ENCODE data around the gene CACNA1B.
"Not testable (repeated sequence)": the region's sequence is repeated elsewhere in the genome, so short reads cannot be mapped to it uniquely, and the experiment has no call there.

CACNA1B gene

DNA sequence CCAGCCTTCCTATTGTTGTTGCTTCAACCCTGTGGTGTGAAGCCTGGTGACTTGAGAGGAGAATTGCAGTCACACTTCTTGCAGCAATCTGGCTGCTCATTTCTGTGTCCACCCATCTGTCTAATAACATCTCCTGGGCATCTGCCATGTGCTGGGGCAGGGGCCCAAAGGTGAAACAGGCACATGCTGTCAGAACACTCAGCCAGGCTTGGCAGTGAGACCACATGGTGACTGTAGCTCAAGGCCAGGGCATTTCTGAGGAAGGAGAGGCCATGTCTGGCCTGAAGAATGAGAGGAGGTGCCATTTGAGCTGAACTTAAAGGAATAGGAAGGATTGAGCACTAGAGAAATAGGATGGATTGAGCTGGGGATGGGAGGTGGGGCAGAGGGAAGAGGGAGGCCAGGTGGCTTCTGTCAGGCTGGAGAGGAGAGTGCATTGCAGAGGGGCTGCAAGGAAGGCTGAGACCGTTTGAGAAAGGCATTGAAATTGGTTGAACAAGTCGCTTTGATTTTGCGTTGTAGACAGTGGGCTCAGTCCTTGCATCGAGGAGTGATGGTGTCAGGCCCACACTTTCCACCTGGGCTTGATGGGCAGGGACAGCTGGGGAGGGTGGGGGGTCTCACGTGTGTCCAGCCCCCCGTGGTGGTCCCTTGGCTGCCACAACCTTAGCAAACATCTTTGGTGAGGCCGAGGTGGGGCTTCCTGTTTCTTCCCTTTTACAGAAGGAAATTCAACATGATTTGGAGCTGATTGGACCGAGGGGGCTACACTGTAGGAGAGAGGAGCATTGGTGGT is 222.4 kb downstream of the CACNA1B start:
- no peak for DNase-seq (ENCODE audit: low read depth)

DNA sequence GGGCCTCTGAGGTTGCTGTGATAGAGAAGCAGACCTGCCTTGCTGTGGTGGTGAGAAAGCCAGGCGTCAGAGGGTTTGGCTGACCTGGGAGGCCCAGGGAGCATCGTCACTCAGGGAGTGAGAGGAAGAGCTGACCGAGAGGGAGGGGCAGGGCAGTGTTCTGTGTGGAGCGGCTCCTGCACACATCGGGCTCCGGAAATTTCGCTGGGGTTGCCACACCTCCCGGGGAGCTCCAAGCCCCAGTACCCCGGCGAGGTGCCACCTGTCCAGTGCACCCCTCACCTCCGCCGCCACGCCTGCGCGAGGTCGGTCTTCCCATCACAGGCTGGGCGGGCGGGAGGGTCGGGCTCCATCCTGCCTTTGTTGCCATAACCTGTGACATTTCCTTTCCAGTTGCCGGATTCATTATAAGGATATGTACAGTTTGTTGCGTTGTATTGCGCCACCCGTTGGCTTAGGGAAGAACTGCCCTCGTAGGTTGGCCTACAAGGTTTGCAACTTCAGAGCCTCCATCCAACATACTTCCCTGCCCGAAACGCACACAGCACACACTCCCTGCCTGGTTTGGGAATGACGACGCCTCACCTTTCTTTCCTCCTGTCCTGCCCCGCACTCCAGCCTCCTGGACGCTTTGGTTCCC is 223.2 kb downstream of the CACNA1B start:
- no peak for DNase-seq (ENCODE audit: low read depth)

DNA sequence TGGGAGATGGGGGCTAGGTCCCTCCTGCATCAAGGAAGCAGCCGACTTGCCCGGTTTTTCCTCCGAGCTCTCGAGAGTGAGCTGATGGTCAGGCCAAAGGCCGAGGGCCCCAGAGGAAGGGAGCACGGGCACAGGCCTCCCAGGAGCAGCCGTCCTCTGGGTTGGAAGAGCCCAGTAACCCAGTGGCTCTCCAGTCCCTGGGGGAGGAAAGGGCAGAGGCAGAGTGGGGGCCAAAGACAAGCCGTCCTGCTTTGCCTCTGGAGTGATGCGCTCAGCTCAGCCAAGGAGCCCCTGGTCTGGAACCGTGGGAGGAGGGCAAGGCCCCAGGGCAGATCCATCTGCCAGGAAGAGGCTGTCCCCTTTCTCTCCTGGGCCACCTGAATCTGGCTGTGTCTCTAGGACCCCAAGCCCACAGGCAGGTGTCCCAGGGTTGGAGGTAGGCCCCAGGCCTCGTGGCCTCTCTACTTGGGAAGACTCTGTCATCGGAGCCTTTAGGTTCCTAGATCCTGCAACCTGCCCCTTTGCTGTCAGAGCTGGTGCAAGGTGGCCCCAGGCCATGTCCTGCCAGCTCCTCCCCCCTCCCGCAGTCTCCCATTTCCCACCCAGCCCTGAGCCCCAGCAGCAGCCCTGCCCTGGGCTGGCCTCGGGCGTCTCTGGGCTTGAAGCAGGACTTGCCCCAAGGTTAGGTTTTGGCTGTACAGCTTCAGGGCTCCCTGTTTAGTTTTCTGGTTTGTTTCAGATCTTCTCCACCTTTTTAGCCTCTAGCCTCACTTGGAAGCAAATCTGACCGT is 224.1 kb downstream of the CACNA1B start:
- DNase-seq (ENCODE audit: low read depth) = no peak

DNA sequence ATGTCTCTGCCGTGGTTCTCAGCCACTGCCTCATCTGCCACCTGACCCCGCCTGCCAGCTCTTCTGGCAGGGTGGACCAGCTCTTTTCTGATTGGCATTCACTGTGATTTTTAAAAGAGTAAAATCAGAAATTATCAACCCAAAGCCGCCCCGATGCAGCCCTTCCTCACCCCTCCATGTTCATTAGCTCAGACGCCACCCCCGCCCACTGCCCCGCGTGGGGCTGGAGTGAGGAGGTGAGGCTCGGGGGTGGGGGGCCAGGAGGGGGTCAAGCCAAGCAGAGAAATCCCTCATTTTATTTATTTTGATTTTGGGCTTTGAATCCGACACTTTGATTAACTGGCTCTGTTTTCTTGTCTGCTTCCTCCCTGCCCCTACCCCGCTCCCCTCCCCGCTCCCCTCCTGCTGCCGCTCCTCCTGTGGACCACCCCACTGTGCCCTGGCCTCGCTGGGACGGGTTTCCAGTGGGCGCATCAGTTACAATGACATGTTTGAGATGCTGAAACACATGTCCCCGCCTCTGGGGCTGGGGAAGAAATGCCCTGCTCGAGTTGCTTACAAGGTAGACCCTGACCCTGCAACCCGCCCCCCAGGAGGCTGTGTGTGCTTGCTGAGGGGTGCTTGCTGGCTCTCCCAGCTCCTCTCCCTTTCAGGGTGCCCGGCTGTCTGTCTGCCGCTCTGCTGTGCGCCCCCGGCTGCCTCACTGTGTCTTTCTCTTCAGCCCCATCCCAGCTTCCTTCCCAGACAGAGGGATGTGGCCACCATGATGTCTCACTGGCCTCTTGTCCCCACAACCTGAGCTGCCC is 224.9 kb downstream of the CACNA1B start:
- no peak for DNase-seq (ENCODE audit: low read depth)

- no peak for DNase-seq (ENCODE audit: low read depth)
Observed at GRCh38 chr9:138103111-138103848, 225.7 kb downstream of the CACNA1B start.

DNA sequence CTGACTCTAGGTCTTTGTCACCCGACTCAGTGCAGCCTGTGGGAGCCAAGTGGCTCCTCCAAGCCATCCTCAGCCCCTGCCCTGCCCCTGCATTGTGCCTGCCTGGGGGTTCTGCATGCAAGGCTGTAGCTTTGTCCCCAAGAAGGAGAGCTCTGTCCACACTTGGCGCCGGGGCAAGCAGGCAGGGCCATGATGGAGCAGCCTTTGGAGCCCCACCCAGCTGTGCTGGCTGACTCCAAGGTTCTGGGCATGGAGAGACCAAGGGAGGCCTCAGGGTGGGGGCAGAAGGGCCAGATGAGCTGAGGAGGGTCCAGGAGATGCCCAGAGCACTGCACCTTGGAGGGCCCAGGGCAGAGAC is 226.2 kb downstream of the CACNA1B start:
- no peak for DNase-seq (ENCODE audit: low read depth)

GRCh38 chr9:138104251-138105122 is 226.9 kb downstream of the CACNA1B start:
- no peak for DNase-seq (ENCODE audit: low read depth)

GRCh38 chr9:138105123-138105415 is 227.5 kb downstream of the CACNA1B start:
- DNase-seq (ENCODE audit: low read depth) = no peak

- no peak for DNase-seq (ENCODE audit: low read depth)
Observed at GRCh38 chr9:138105561-138106505, 228.3 kb downstream of the CACNA1B start.

DNA sequence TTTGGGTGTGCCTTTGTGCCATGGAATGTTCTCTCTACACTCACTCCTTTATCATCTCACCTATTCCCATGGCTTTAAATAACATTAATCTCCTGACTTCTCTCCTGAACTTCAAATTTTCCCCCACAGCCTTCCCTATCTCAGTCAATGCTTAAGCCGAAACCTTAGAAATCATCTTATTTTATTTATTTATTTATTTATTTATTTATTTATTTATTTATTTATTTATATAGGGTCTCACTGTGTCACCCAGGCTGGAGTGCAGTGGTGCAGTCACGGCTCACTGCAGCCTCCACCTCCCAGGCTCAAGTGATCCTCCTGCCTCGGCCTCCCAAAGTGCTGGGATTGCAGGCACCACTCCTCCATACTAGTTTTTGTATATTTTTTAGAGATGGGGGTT is 229.5 kb downstream of the CACNA1B start:
- not testable (repeated sequence) for DNase-seq (ENCODE audit: low read depth)

DNA sequence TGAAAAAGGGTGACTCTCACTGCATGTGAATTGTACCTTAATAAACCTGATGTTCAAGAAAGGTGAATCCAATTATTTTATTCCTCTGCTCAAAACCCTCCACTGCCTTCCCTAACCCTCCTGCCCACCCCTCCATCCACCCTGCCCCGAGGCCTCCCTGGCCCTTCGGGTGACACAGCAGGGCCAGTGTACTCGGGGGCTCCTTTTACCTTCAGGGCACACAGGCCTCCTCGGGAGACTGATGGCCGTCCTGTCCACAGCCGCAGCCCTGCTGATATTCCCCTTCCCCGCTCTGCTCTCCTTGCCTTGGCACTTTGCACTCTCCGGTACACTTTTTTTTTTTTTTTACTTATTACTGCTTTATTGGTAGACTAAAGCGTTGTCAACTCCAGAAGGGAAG is 234.0 kb downstream of the CACNA1B start:
- DNase-seq (ENCODE audit: low read depth) = no peak

DNA sequence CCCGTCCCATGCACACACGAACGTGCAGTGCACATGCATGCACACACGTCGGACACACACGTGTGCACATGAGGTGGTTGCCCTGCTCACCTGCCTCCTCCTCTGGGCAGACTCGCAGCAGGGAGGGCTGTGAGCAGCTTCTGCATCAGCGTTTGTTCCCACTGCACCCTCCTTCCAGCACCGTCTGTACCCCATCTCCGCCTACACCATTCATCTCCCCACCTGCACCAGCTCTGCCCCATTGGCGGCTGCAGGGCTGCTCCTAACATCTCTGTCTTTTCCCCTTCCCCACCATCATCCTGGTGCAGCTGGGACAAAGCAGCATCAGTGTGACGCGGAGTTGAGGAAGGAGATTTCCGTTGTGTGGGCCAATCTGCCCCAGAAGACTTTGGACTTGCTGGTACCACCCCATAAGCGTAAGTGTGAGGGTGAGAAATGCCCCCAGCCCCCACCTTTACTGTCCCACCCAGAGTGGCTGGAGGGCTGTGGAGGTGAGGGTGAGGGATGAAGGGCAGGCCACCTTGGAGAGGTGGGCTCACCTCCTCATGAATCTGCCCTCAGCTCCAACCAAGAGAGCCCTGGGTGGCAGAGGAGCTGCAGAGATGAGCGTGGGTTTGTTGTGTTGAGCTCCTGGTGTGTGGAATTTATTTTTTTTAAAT is 234.6 kb downstream of the CACNA1B start:
- DNase-seq (ENCODE audit: low read depth) = no peak

GRCh38 chr9:138112791-138113600 is 235.4 kb downstream of the CACNA1B start:
- DNase-seq (ENCODE audit: low read depth) = no peak

DNA sequence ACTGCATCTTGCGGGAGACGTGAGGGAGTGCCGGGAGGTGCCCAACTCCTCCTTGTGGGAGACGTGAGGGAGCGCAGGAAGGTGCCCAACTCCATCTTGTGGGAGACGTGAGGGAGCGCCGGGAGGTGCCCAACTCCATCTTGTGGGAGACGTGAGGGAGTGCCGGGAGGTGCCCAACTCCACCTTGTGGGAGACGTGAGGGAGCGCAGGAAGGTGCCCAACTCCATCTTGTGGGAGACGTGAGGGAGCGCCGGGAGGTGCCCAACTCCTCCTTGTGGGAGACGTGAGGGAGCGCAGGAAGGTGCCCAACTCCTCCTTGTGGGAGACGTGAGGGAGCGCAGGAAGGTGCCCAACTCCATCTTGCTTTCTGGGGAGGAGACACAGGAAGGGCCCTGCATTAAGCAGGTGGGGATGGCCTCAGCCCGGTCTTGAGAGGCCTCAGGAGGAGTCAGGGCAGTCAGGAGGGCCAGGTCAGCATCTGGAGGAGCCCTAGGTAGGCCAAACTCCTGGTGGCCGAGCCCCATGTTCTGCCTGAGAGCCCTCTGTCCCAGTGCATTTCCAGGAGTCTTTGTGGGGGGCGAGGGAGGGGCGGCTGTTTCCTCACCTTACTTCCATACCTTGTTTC is 236.2 kb downstream of the CACNA1B start:
- DNase-seq (ENCODE audit: low read depth) = not testable (repeated sequence)

- no peak for DNase-seq (ENCODE audit: low read depth)
Observed at GRCh38 chr9:138114501-138115245, 237.1 kb downstream of the CACNA1B start.

DNA sequence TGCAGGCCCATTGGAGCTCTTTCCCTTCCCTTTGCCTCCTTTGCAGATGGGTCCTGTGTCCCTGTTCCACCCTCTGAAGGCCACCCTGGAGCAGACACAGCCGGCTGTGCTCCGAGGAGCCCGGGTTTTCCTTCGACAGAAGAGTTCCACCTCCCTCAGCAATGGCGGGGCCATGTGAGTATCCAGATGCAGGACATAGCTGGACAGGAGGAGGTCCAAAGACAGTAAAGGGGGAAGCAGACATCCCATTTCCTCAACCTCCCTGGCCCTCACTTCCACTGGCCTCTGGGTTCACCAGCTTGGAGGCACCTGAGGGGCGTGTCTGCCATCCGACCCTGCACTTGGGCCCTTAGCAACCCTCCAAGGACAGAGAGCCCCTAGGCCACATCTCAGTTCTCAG is 237.9 kb downstream of the CACNA1B start:
- no peak for DNase-seq (ENCODE audit: low read depth)

GRCh38 chr9:138116521-138116920 is 238.9 kb downstream of the CACNA1B start:
- no peak for DNase-seq (ENCODE audit: low read depth)

All from non-pigmented ciliary epithelial cell (primary cell).